ENCODE data around the gene PKP2.
"Not testable (repeated sequence)": the region's sequence is repeated elsewhere in the genome, so short reads cannot be mapped to it uniquely, and the experiment has no call there.

The PKP2 gene

GRCh38 chr12:32861658-32862057 is 34.9 kb downstream of the PKP2 start:
- FAIRE-seq: not testable (repeated sequence)

GRCh38 chr12:32860192-32860591 is 36.4 kb downstream of the PKP2 start:
- no peak for FAIRE-seq

- FAIRE-seq: no peak
Measured at GRCh38 chr12:32859389-32859788, 37.2 kb downstream of the PKP2 start.

GRCh38 chr12:32854716-32855115 is 41.9 kb downstream of the PKP2 start:
- no peak for FAIRE-seq

- no peak for FAIRE-seq
Measured at GRCh38 chr12:32854097-32854496, 42.5 kb downstream of the PKP2 start.

- FAIRE-seq: no peak
Measured at GRCh38 chr12:32847287-32847686, 49.3 kb downstream of the PKP2 start.

- FAIRE-seq: no peak
Measured at GRCh38 chr12:32846053-32846452, 50.5 kb downstream of the PKP2 start.

- no peak for FAIRE-seq
Measured at GRCh38 chr12:32843528-32844095, 53.0 kb downstream of the PKP2 start.

GRCh38 chr12:32841061-32841460 is 55.5 kb downstream of the PKP2 start:
- FAIRE-seq: no peak

GRCh38 chr12:32839828-32840227 is 56.7 kb downstream of the PKP2 start:
- FAIRE-seq: no peak

GRCh38 chr12:32837974-32838373 is 58.6 kb downstream of the PKP2 start:
- no peak for FAIRE-seq

GRCh38 chr12:32836710-32837109 is 59.9 kb downstream of the PKP2 start:
- FAIRE-seq: no peak

- no peak for FAIRE-seq
Measured at GRCh38 chr12:32834122-32834521, 62.5 kb downstream of the PKP2 start.

- no peak for FAIRE-seq
Measured at GRCh38 chr12:32828552-32828951, 68.0 kb downstream of the PKP2 start.

GRCh38 chr12:32828120-32828519 is 68.5 kb downstream of the PKP2 start:
- no peak for FAIRE-seq

- no peak for FAIRE-seq
Measured at GRCh38 chr12:32826807-32827412, 69.7 kb downstream of the PKP2 start.

- no peak for FAIRE-seq
Measured at GRCh38 chr12:32824596-32824995, 72.0 kb downstream of the PKP2 start.

GRCh38 chr12:32822344-32822743 is 74.2 kb downstream of the PKP2 start:
- no peak for FAIRE-seq

- no peak for FAIRE-seq
Measured at GRCh38 chr12:32821710-32822109, 74.9 kb downstream of the PKP2 start.

GRCh38 chr12:32821293-32821692 is 75.3 kb downstream of the PKP2 start:
- FAIRE-seq: no peak

GRCh38 chr12:32820376-32820931 is 76.1 kb downstream of the PKP2 start:
- FAIRE-seq: no peak

GRCh38 chr12:32819424-32819823 is 77.2 kb downstream of the PKP2 start:
- FAIRE-seq: no peak

GRCh38 chr12:32811686-32812392 is 84.7 kb downstream of the PKP2 start:
- no peak for FAIRE-seq

- no peak for FAIRE-seq
Measured at GRCh38 chr12:32809846-32810245, 86.7 kb downstream of the PKP2 start.
